Activated T-cell treated with anti-CD3 and anti-CD28 coated beads, Interleukin-2, amount 50 U/mL, for 4 hours (primary cell): Measurements from ENCODE around the gene ABI1. TPM values are rescaled to one million over a fixed set of nuclear protein-coding genes. Genes with fewer than 3 reads are reported as not detected.

Source experiments
- ATAC-seq, 2 donors: fragments of 200-7000 bp; cut with Tn5 transposase; one replicate each; pipeline ENCODE4 v1.10.0; 2021
- DNase-seq: peaks from one replicate; pipeline ENCODE4 v3.0.0-alpha.2; 2020
- H3K27me3 Mint-ChIP-seq: one replicate; pipeline ENCODE4 v1.8.0; 2021; ENCODE audit warnings: low read depth, mixed read lengths
- H3K36me3 Mint-ChIP-seq: one replicate; pipeline ENCODE4 v1.8.0; 2022; ENCODE audit warnings: mixed read lengths; ENCODE audit not compliant: insufficient read depth
- H3K4me1 Mint-ChIP-seq: one replicate; pipeline ENCODE4 v1.8.0; 2021; ENCODE audit warnings: low read depth, mixed read lengths
- H3K4me3 Mint-ChIP-seq: one replicate; pipeline ENCODE4 v1.8.0; 2021; ENCODE audit warnings: mild to moderate bottlenecking, moderate library complexity, mixed read lengths
- H3K9me3 Mint-ChIP-seq: one replicate; pipeline ENCODE4 v1.8.0; 2021; ENCODE audit warnings: mixed read lengths
- total RNA-seq, 3 donors: library from RNA; stranded (reverse); gene quantifications; one replicate each; pipeline ENCODE4 v1.2.1, GENCODE V29; 2021

ABI1 gene
- total RNA-seq, 3 donors from 2014 or later: 36.0 to 40.6 (median 39.1) TPM

DNA sequence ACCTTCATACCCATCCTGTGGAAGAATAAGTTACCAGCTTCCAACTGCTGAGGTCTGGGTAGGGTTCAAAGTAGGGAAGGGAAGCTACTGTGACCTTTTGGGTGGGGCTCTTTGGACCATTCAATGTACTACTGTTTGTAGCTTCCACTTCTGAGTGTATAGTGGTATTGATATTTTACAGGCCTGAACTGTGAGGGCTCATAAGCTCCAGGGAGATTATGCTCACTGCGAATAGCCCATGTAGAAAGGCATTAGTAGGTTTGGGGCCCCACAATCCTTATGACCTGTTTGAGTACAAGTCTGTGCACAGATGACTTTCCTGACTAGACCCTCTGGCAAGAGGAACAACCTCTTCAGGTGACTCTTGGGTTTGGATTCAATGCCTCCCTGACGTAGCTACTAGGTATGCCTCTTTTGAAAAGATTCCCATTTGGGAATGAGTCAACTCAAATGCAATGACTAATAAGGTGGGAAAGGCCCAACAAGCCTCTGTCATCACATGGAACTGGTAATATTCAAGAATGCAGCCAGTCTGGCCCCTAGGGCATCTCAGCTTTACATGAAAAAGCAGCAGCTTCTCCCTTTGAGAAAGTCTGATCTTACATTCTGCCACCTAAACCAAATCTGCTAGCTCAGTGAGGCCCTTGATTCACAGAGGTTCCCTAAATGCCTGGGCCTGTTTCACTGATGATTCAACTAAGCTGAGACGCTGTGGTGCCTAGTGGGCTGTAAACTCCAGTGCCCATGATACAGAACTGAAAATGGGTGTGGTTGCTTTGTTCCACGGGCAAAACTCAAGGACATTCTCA lies 79.8 kb downstream of the ABI1 start:
- DNase-seq (no peak), ATAC-seq (peak; percentile 70 to 77)
- Mint-ChIP-seq H3K36me3 (peaks cover 13% of the 10 kb centered on the region), H3K4me1 (peaks cover 87% of the 10 kb centered on the region), H3K4me3 (no peak overlapping the region), H3K9me3 (no peaks in the 10 kb centered on the region), H3K27me3 (no peaks in the 10 kb centered on the region)

GRCh38 chr10:26780106-26780792 lies 80.5 kb downstream of the ABI1 start:
- DNase-seq (no peak), ATAC-seq (no peak)
- H3K4me1 Mint-ChIP-seq: peaks cover 89% of the 10 kb centered on the region
- no peaks in the 10 kb centered on the region for H3K27me3 Mint-ChIP-seq
- H3K4me3 Mint-ChIP-seq: no peak overlapping the region
- peaks cover 7% of the 10 kb centered on the region for H3K36me3 Mint-ChIP-seq
- no peaks in the 10 kb centered on the region for H3K9me3 Mint-ChIP-seq

- no peaks in the 10 kb centered on the region for H3K9me3 Mint-ChIP-seq
- no peak for ATAC-seq
- peaks cover 86% of the 10 kb centered on the region for H3K4me1 Mint-ChIP-seq
- no peak for DNase-seq
- no peak overlapping the region for H3K4me3 Mint-ChIP-seq
- H3K36me3 Mint-ChIP-seq: peaks cover 7% of the 10 kb centered on the region
- H3K27me3 Mint-ChIP-seq: no peaks in the 10 kb centered on the region
Measured at GRCh38 chr10:26779176-26779860, 81.4 kb downstream of the ABI1 start.

GRCh38 chr10:26777686-26778085 lies 83.1 kb downstream of the ABI1 start:
- H3K4me1 Mint-ChIP-seq: peaks cover 79% of the 10 kb centered on the region
- no peaks in the 10 kb centered on the region for H3K27me3 Mint-ChIP-seq
- no peak overlapping the region for H3K4me3 Mint-ChIP-seq
- H3K36me3 Mint-ChIP-seq: peaks cover 4% of the 10 kb centered on the region
- no peak for DNase-seq
- H3K9me3 Mint-ChIP-seq: no peaks in the 10 kb centered on the region
- ATAC-seq: no peak

DNA sequence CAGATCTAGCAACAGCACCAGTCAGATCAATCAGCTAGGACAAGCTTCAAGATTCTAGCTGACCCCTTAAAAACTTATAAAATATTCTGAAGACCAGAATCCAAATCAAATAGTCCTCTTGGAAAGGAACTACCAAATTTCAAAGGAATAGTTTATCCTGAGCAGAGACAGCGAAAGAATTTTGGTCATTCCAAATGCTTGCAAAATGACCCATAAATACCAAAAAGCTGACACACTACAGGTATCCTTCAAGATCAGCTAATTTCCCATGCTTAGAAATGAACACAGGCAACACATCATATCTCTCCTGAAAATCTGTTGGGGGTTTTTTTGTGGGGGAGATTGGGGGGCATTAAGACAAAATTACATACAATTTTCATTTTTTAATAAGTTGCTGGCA lies 84.5 kb downstream of the ABI1 start:
- H3K36me3 Mint-ChIP-seq: peaks cover 4% of the 10 kb centered on the region
- ATAC-seq (no peak), DNase-seq (no peak)
- no peaks in the 10 kb centered on the region for H3K27me3 Mint-ChIP-seq
- H3K9me3 Mint-ChIP-seq: no peaks in the 10 kb centered on the region
- no peak overlapping the region for H3K4me3 Mint-ChIP-seq
- H3K4me1 Mint-ChIP-seq: peaks cover 71% of the 10 kb centered on the region

- Mint-ChIP-seq H3K27me3 (no peaks in the 10 kb centered on the region), H3K4me3 (no peak overlapping the region)
Measured at GRCh38 chr10:26773633-26774032, 87.1 kb downstream of the ABI1 start.

GRCh38 chr10:26770069-26770468 lies 90.7 kb downstream of the ABI1 start:
- Mint-ChIP-seq H3K4me3 (no peak overlapping the region), H3K27me3 (no peaks in the 10 kb centered on the region), H3K36me3 (peaks cover 16% of the 10 kb centered on the region), H3K4me1 (peaks cover 25% of the 10 kb centered on the region), H3K9me3 (no peaks in the 10 kb centered on the region)
- ATAC-seq (no peak), DNase-seq (no peak)

More at GRCh38 chr10:26773633-26774032, 87.1 kb downstream of the ABI1 start:
- DNase-seq (no peak), ATAC-seq (no peak)
- Mint-ChIP-seq H3K36me3 (peaks cover 10% of the 10 kb centered on the region), H3K4me1 (peaks cover 55% of the 10 kb centered on the region), H3K9me3 (no peaks in the 10 kb centered on the region)

DNA sequence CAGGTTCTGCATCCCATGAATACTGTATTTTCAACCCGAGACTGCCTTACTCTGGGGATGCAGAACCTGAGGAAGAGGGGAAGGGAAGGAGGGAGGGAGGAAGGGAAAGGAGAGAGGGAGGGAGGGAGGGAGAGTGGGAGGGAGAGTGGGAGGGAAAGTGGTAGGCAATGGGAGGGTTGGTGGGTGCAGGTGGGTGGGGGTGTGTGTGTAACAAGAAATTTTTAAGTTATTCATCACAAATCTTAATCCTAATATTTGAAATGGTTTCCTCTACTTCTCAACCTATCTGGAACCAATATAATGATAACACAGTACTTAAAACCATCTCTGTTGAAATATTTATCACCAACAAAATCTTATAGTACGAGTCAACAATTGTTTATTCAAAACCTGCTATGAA lies 95.2 kb downstream of the ABI1 start:
- DNase-seq (no peak), ATAC-seq (no peak)
- Mint-ChIP-seq H3K27me3 (no peaks in the 10 kb centered on the region), H3K4me3 (no peak overlapping the region), H3K9me3 (no peaks in the 10 kb centered on the region), H3K4me1 (peaks cover 3% of the 10 kb centered on the region), H3K36me3 (peaks cover 19% of the 10 kb centered on the region)

- Mint-ChIP-seq H3K4me3 (no peak overlapping the region), H3K27me3 (no peaks in the 10 kb centered on the region), H3K4me1 (peaks cover 4% of the 10 kb centered on the region), H3K9me3 (no peaks in the 10 kb centered on the region), H3K36me3 (peaks cover 21% of the 10 kb centered on the region)
- DNase-seq (no peak), ATAC-seq (no peak)
Measured at GRCh38 chr10:26759008-26759407, 101.8 kb downstream of the ABI1 start.

DNA sequence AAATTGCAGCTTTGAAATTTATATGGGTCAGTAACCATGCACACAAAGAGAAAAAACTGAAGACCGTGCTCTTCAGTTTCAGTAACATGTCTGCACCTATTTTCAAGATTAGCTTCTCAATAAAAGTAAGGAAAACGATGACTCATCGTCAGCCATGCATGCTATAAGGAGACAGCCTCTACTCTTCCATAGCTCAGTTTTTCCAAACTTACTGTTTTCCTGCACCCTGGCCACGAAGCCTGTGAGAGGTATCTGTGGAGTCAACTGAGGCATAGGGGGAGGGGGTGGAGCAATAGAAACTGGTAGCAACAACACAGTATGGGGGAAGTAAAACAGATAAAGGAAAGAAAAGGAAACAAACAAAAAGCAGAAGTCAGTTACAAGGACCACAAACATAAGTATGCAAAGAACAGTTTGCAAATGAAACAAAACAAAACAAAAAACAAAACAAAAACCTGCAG lies 105.3 kb downstream of the ABI1 start:
- no peaks in the 10 kb centered on the region for H3K27me3 Mint-ChIP-seq
- H3K36me3 Mint-ChIP-seq: peaks cover 30% of the 10 kb centered on the region
- no peak overlapping the region for H3K4me3 Mint-ChIP-seq
- ATAC-seq (no peak), DNase-seq (no peak)
- H3K9me3 Mint-ChIP-seq: no peaks in the 10 kb centered on the region
- H3K4me1 Mint-ChIP-seq: peaks cover 4% of the 10 kb centered on the region

GRCh38 chr10:26746061-26746460 lies 114.7 kb downstream of the ABI1 start:
- Mint-ChIP-seq H3K4me1 (peaks cover 4% of the 10 kb centered on the region), H3K36me3 (peaks cover 39% of the 10 kb centered on the region), H3K9me3 (no peaks in the 10 kb centered on the region), H3K4me3 (no peak overlapping the region), H3K27me3 (no peaks in the 10 kb centered on the region)
- DNase-seq: no peak
- no peak for ATAC-seq

DNA sequence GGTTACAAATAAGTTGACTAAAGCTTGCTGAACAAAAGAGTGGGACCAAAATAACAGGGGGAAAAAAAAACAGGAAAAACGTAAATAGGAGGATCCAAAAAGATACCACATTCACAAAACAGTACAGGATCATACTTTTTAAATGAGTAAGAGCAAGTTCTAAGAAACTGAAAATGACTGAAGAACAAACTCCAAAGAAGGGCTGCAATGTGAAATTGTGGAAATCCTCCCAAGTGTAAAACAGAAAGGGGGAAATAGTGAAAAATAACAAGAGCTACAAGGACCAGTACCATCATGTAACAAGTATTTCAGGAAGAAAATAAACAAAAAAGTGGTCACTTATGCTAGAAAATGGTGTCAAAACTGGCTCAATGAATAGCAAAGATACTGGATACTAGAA lies 116.9 kb downstream of the ABI1 start:
- no peak for DNase-seq
- Mint-ChIP-seq H3K27me3 (no peaks in the 10 kb centered on the region), H3K4me1 (peaks cover 14% of the 10 kb centered on the region), H3K36me3 (peaks cover 50% of the 10 kb centered on the region), H3K9me3 (no peaks in the 10 kb centered on the region), H3K4me3 (no peak overlapping the region)
- no peak for ATAC-seq

GRCh38 chr10:26743091-26743490 lies 117.7 kb downstream of the ABI1 start:
- peaks cover 48% of the 10 kb centered on the region for H3K36me3 Mint-ChIP-seq
- H3K4me1 Mint-ChIP-seq: peaks cover 21% of the 10 kb centered on the region
- no peak overlapping the region for H3K4me3 Mint-ChIP-seq
- H3K27me3 Mint-ChIP-seq: no peaks in the 10 kb centered on the region
- DNase-seq: no peak
- no peak for ATAC-seq
- H3K9me3 Mint-ChIP-seq: no peaks in the 10 kb centered on the region

DNA sequence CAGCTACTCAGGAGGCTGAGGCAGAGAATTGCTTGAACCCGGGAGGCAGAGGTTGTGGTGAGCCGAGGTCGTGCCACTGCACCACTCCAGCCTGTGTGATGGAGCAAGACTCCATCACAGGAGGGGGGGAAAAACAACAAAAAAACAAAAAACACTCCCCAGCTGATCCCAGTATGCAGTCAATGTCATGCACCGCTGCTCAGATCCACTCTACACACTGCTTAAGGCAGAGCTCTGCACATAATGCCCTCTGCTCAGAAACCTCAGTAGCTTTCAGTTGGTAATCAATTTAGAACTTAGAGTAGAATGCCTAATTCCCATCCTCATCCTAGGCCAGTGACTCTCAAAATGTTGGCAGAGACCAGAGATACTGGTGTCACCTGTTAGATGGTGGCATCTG lies 119.4 kb downstream of the ABI1 start:
- no peak for ATAC-seq
- no peaks in the 10 kb centered on the region for H3K9me3 Mint-ChIP-seq
- peaks cover 32% of the 10 kb centered on the region for H3K4me1 Mint-ChIP-seq
- H3K27me3 Mint-ChIP-seq: no peaks in the 10 kb centered on the region
- no peak for DNase-seq
- H3K4me3 Mint-ChIP-seq: no peak overlapping the region
- H3K36me3 Mint-ChIP-seq: peaks cover 49% of the 10 kb centered on the region
